ENCODE measurements around the gene PLEKHM2.
A peak's percentile ranks its signal among the peaks of the same experiment; 100 is the strongest.
"Not testable (repeated sequence)": the region's sequence is repeated elsewhere in the genome, so short reads cannot be mapped to it uniquely, and the experiment has no call there.

Gene PLEKHM2

GRCh38 chr1:15650433-15650832, 33.7 kb upstream of the PLEKHM2 start:
- no peaks in the 10 kb centered on the region for H3K79me1 ChIP-seq (ENCODE audit: low read depth, low read length)
- no peak overlapping the region for H2BK12ac ChIP-seq (ENCODE audit: low read length)
- H3K18ac ChIP-seq (ENCODE audit: low read length), result no peak overlapping the region
- no peaks in the 10 kb centered on the region for H3K9me3 ChIP-seq (replicated peaks in 1 of 2; ENCODE audit: control insufficient read depth in 2 of 2, insufficient read depth in 1 of 2, low read depth in 1 of 2, low read length in 2 of 2)
- H2BK5ac ChIP-seq (ENCODE audit: low read length), result no peak overlapping the region
- H3K4me2 ChIP-seq (ENCODE audit: insufficient read depth, low read length, poor library complexity, severe bottlenecking), result no peak overlapping the region
- no peak for DNase-seq (ENCODE audit: low spot score)
- WGBS, 2 donors (ENCODE audit: extremely low coverage in 2 of 2, insufficient read length in 2 of 2, insufficient replicate concordance in 1 of 2), result no CpG with 5 or more reads among the region's 2 CpGs
- no peak overlapping the region for H3K9ac ChIP-seq (ENCODE audit: low read depth, low read length, poor library complexity)
- no peak overlapping the region for H2AK5ac ChIP-seq (ENCODE audit: low read depth, low read length)
- H4K8ac ChIP-seq (ENCODE audit: low read depth, low read length), result no peak overlapping the region
- H2AFZ ChIP-seq (ENCODE audit: low read length), result no peak overlapping the region
- no peak overlapping the region for H3K4me3 ChIP-seq (ENCODE audit: low read length in 2 of 2)
- H2BK120ac ChIP-seq (ENCODE audit: low read depth, low read length), result no peak overlapping the region
- no peak overlapping the region for H3K27ac ChIP-seq (replicated peaks; ENCODE audit: low read length)
- H3K4me1 ChIP-seq (ENCODE audit: control insufficient read depth in 2 of 2, insufficient read depth in 1 of 2, low read depth in 1 of 2, low read length in 2 of 2), result no peaks in the 10 kb centered on the region
- H3K36me3 ChIP-seq (replicated peaks in 1 of 2; ENCODE audit: control insufficient read depth in 2 of 2, insufficient read depth in 2 of 2, low read length in 2 of 2), result peaks cover 9 to 93% of the 10 kb centered on the region in 2 donors
- H4K91ac ChIP-seq (ENCODE audit: low read depth, low read length, poor library complexity), result no peak overlapping the region
- no peaks in the 10 kb centered on the region for H3K27me3 ChIP-seq (ENCODE audit: control insufficient read depth in 3 of 3, insufficient read depth in 3 of 3, low read depth in 1 of 3, low read length in 3 of 3)
- no peak overlapping the region for H3K4ac ChIP-seq (ENCODE audit: low read length)
- H3K23ac ChIP-seq (ENCODE audit: low read depth, low read length, poor library complexity), result no peak overlapping the region
- no peak overlapping the region for H3K14ac ChIP-seq (ENCODE audit: low read length)
- H2BK15ac ChIP-seq (ENCODE audit: low read length), result no peak overlapping the region

GRCh38 chr1:15652130-15652529, 32.0 kb upstream of the PLEKHM2 start:
- not testable (repeated sequence) for H3K27me3 ChIP-seq (ENCODE audit: control insufficient read depth in 3 of 3, insufficient read depth in 3 of 3, low read depth in 1 of 3, low read length in 3 of 3); H3K27ac ChIP-seq (replicated peaks; ENCODE audit: low read length); H2BK12ac ChIP-seq (ENCODE audit: low read length); H2BK5ac ChIP-seq (ENCODE audit: low read length); H2AFZ ChIP-seq (ENCODE audit: low read length); DNase-seq (ENCODE audit: low spot score); H3K4me1 ChIP-seq (ENCODE audit: control insufficient read depth in 2 of 2, insufficient read depth in 1 of 2, low read depth in 1 of 2, low read length in 2 of 2); H3K4ac ChIP-seq (ENCODE audit: low read length); H3K9ac ChIP-seq (ENCODE audit: low read depth, low read length, poor library complexity); H2BK120ac ChIP-seq (ENCODE audit: low read depth, low read length); H3K4me2 ChIP-seq (ENCODE audit: insufficient read depth, low read length, poor library complexity, severe bottlenecking); H3K4me3 ChIP-seq (ENCODE audit: low read length in 2 of 2); H3K9me3 ChIP-seq (replicated peaks in 1 of 2; ENCODE audit: control insufficient read depth in 2 of 2, insufficient read depth in 1 of 2, low read depth in 1 of 2, low read length in 2 of 2); H3K14ac ChIP-seq (ENCODE audit: low read length); H2BK15ac ChIP-seq (ENCODE audit: low read length); H2AK5ac ChIP-seq (ENCODE audit: low read depth, low read length); H3K18ac ChIP-seq (ENCODE audit: low read length); H3K79me1 ChIP-seq (ENCODE audit: low read depth, low read length); H4K91ac ChIP-seq (ENCODE audit: low read depth, low read length, poor library complexity); H3K23ac ChIP-seq (ENCODE audit: low read depth, low read length, poor library complexity); H4K8ac ChIP-seq (ENCODE audit: low read depth, low read length)
- no CpG with 5 or more reads among the region's 6 CpGs for WGBS, 2 donors (ENCODE audit: extremely low coverage in 2 of 2, insufficient read length in 2 of 2, insufficient replicate concordance in 1 of 2)
- H3K36me3 ChIP-seq (replicated peaks in 1 of 2; ENCODE audit: control insufficient read depth in 2 of 2, insufficient read depth in 2 of 2, low read length in 2 of 2), result peaks cover 12 to 95% of the 10 kb centered on the region in 2 donors

- no peak overlapping the region for H4K91ac ChIP-seq (ENCODE audit: low read depth, low read length, poor library complexity)
- no peak overlapping the region for H2BK5ac ChIP-seq (ENCODE audit: low read length)
- H3K4me2 ChIP-seq (ENCODE audit: insufficient read depth, low read length, poor library complexity, severe bottlenecking), result no peak overlapping the region
- no peak overlapping the region for H3K18ac ChIP-seq (ENCODE audit: low read length)
- H3K79me1 ChIP-seq (ENCODE audit: low read depth, low read length), result no peaks in the 10 kb centered on the region
- no peaks in the 10 kb centered on the region for H3K27me3 ChIP-seq (ENCODE audit: control insufficient read depth in 3 of 3, insufficient read depth in 3 of 3, low read depth in 1 of 3, low read length in 3 of 3)
- H2BK12ac ChIP-seq (ENCODE audit: low read length), result no peak overlapping the region
- H3K27ac ChIP-seq (replicated peaks; ENCODE audit: low read length), result no peak overlapping the region
- H3K9ac ChIP-seq (ENCODE audit: low read depth, low read length, poor library complexity), result peak overlapping the region; percentile 4
- H2BK15ac ChIP-seq (ENCODE audit: low read length), result no peak overlapping the region
- H2BK120ac ChIP-seq (ENCODE audit: low read depth, low read length), result no peak overlapping the region
- no peak overlapping the region for H2AFZ ChIP-seq (ENCODE audit: low read length)
- no peak overlapping the region for H3K4me3 ChIP-seq (ENCODE audit: low read length in 2 of 2)
- peaks cover 12 to 92% of the 10 kb centered on the region in 2 donors for H3K36me3 ChIP-seq (replicated peaks in 1 of 2; ENCODE audit: control insufficient read depth in 2 of 2, insufficient read depth in 2 of 2, low read length in 2 of 2)
- H3K14ac ChIP-seq (ENCODE audit: low read length), result no peak overlapping the region
- H3K23ac ChIP-seq (ENCODE audit: low read depth, low read length, poor library complexity), result no peak overlapping the region
- no peak overlapping the region for H2AK5ac ChIP-seq (ENCODE audit: low read depth, low read length)
- DNase-seq (ENCODE audit: low spot score), result no peak
- no peaks in the 10 kb centered on the region for H3K4me1 ChIP-seq (ENCODE audit: control insufficient read depth in 2 of 2, insufficient read depth in 1 of 2, low read depth in 1 of 2, low read length in 2 of 2)
- H3K4ac ChIP-seq (ENCODE audit: low read length), result no peak overlapping the region
- no CpG with 5 or more reads among the region's 6 CpGs for WGBS, 2 donors (ENCODE audit: extremely low coverage in 2 of 2, insufficient read length in 2 of 2, insufficient replicate concordance in 1 of 2)
- H4K8ac ChIP-seq (ENCODE audit: low read depth, low read length), result no peak overlapping the region
- H3K9me3 ChIP-seq (replicated peaks in 1 of 2; ENCODE audit: control insufficient read depth in 2 of 2, insufficient read depth in 1 of 2, low read depth in 1 of 2, low read length in 2 of 2), result no peaks in the 10 kb centered on the region
These were observed 29.9 kb upstream of the PLEKHM2 start for GRCh38 chr1:15654091-15654690.

GRCh38 chr1:15656464-15656863, 27.7 kb upstream of the PLEKHM2 start:
- H4K91ac ChIP-seq (ENCODE audit: low read depth, low read length, poor library complexity), result no peak overlapping the region
- H3K4me3 ChIP-seq (ENCODE audit: low read length in 2 of 2), result no peak overlapping the region
- no peak overlapping the region for H2AK5ac ChIP-seq (ENCODE audit: low read depth, low read length)
- H2BK12ac ChIP-seq (ENCODE audit: low read length), result no peak overlapping the region
- no peaks in the 10 kb centered on the region for H3K79me1 ChIP-seq (ENCODE audit: low read depth, low read length)
- H3K9me3 ChIP-seq (replicated peaks in 1 of 2; ENCODE audit: control insufficient read depth in 2 of 2, insufficient read depth in 1 of 2, low read depth in 1 of 2, low read length in 2 of 2), result no peaks in the 10 kb centered on the region
- no peak overlapping the region for H2BK120ac ChIP-seq (ENCODE audit: low read depth, low read length)
- H3K14ac ChIP-seq (ENCODE audit: low read length), result no peak overlapping the region
- H4K8ac ChIP-seq (ENCODE audit: low read depth, low read length), result no peak overlapping the region
- no peaks in the 10 kb centered on the region for H3K4me1 ChIP-seq (ENCODE audit: control insufficient read depth in 2 of 2, insufficient read depth in 1 of 2, low read depth in 1 of 2, low read length in 2 of 2)
- no peak overlapping the region for H2BK15ac ChIP-seq (ENCODE audit: low read length)
- no peak overlapping the region for H3K4ac ChIP-seq (ENCODE audit: low read length)
- H3K4me2 ChIP-seq (ENCODE audit: insufficient read depth, low read length, poor library complexity, severe bottlenecking), result no peak overlapping the region
- no peak overlapping the region for H3K9ac ChIP-seq (ENCODE audit: low read depth, low read length, poor library complexity)
- WGBS, 2 donors (ENCODE audit: extremely low coverage in 2 of 2, insufficient read length in 2 of 2, insufficient replicate concordance in 1 of 2), result no CpG with 5 or more reads among the region's 3 CpGs
- no peak overlapping the region for H2AFZ ChIP-seq (ENCODE audit: low read length)
- H3K18ac ChIP-seq (ENCODE audit: low read length), result no peak overlapping the region
- no peak for DNase-seq (ENCODE audit: low spot score)
- no peak overlapping the region for H2BK5ac ChIP-seq (ENCODE audit: low read length)
- H3K23ac ChIP-seq (ENCODE audit: low read depth, low read length, poor library complexity), result no peak overlapping the region
- H3K27me3 ChIP-seq (ENCODE audit: control insufficient read depth in 3 of 3, insufficient read depth in 3 of 3, low read depth in 1 of 3, low read length in 3 of 3), result no peaks in the 10 kb centered on the region
- H3K36me3 ChIP-seq (replicated peaks in 1 of 2; ENCODE audit: control insufficient read depth in 2 of 2, insufficient read depth in 2 of 2, low read length in 2 of 2), result peaks cover 22 to 92% of the 10 kb centered on the region in 2 donors
- no peak overlapping the region for H3K27ac ChIP-seq (replicated peaks; ENCODE audit: low read length)
